DOHH2 (cell line): Measurements from ENCODE around the gene DSCAM.

ENCODE experiments used
- EZH2phosphoT487 ChIP-seq: fragments of 200-600 bp; sonication (generic); IDR thresholded peaks from 2 replicates; pipeline ENCODE4 v1.6.1; 2017; ENCODE audit warnings: borderline replicate concordance, mild to moderate bottlenecking, antibody characterized with exemption, low read length, moderate library complexity, mixed read lengths
- TF ChIP-seq, protein P1 (sequence below): fragments of 200-600 bp; sonication (generic); IDR thresholded peaks from one replicate; pipeline ENCODE4 v1.5.1; 2014; ENCODE audit warnings: antibody characterized with exemption, mild to moderate bottlenecking, low read depth, low read length; ENCODE audit not compliant: poor library complexity, severe bottlenecking

- TF ChIP-seq, protein P1, sequence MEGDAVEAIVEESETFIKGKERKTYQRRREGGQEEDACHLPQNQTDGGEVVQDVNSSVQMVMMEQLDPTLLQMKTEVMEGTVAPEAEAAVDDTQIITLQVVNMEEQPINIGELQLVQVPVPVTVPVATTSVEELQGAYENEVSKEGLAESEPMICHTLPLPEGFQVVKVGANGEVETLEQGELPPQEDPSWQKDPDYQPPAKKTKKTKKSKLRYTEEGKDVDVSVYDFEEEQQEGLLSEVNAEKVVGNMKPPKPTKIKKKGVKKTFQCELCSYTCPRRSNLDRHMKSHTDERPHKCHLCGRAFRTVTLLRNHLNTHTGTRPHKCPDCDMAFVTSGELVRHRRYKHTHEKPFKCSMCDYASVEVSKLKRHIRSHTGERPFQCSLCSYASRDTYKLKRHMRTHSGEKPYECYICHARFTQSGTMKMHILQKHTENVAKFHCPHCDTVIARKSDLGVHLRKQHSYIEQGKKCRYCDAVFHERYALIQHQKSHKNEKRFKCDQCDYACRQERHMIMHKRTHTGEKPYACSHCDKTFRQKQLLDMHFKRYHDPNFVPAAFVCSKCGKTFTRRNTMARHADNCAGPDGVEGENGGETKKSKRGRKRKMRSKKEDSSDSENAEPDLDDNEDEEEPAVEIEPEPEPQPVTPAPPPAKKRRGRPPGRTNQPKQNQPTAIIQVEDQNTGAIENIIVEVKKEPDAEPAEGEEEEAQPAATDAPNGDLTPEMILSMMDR: no peak
- no peak for TF ChIP-seq EZH2phosphoT487
Measured at GRCh38 chr21:40021558-40022351, 825.2 kb downstream of the DSCAM start.
